H9 (cell line): ENCODE results near the gene RAB5A. TPM values are rescaled to one million over a fixed set of nuclear protein-coding genes. Genes with fewer than 3 reads are reported as not detected.

Experiments
- DNase-seq: peaks from one replicate; pipeline ENCODE4 v3.0.0-alpha.2; 2017
- H2AFZ ChIP-seq: one replicate; pipeline ENCODE4 v1.6.1; 2013; ENCODE audit warnings: mild to moderate bottlenecking, low read length, control low read depth, moderate library complexity
- H2AK5ac ChIP-seq: 2 replicates; pipeline ENCODE4 v1.6.1; 2013; ENCODE audit warnings: low read length, control low read depth, mixed read lengths; ENCODE audit not compliant: insufficient read length
- H2BK120ac ChIP-seq: one replicate; pipeline ENCODE4 v1.6.1; 2013; ENCODE audit warnings: low read depth, mild to moderate bottlenecking, low read length, control low read depth, inconsistent platforms; ENCODE audit not compliant: poor library complexity, severe bottlenecking
- H2BK12ac ChIP-seq: 2 replicates; pipeline ENCODE4 v1.6.1; 2013; ENCODE audit warnings: low read length, control low read depth, mixed read lengths, low read depth; ENCODE audit not compliant: insufficient read length
- H2BK15ac ChIP-seq: 2 replicates; pipeline ENCODE4 v1.6.1; 2013; ENCODE audit warnings: low read depth, low read length, control low read depth
- H2BK20ac ChIP-seq: one replicate; pipeline ENCODE4 v1.6.1; 2013; ENCODE audit warnings: low read depth, mild to moderate bottlenecking, low read length, control low read depth, inconsistent platforms; ENCODE audit not compliant: poor library complexity, severe bottlenecking
- H2BK5ac ChIP-seq: 2 replicates; pipeline ENCODE4 v1.6.1; 2013; ENCODE audit warnings: low read length, control low read depth, mixed read lengths; ENCODE audit not compliant: insufficient read length
- H3K14ac ChIP-seq: 2 replicates; pipeline ENCODE4 v1.6.1; 2013; ENCODE audit warnings: low read length, control low read depth; ENCODE audit not compliant: insufficient read depth
- H3K18ac ChIP-seq: 2 replicates; pipeline ENCODE4 v1.6.1; 2013; ENCODE audit warnings: low read depth, mild to moderate bottlenecking, mixed read lengths, low read length, control low read depth; ENCODE audit not compliant: insufficient read length
- H3K23ac ChIP-seq: 2 replicates; pipeline ENCODE4 v1.6.1; 2013; ENCODE audit warnings: low read length, control low read depth, mixed read lengths, low read depth; ENCODE audit not compliant: insufficient read length
- H3K23me2 ChIP-seq: 2 replicates; pipeline ENCODE4 v1.6.1; 2013; ENCODE audit warnings: low read depth, mild to moderate bottlenecking, mixed read lengths, low read length, control low read depth; ENCODE audit not compliant: insufficient read length, poor library complexity, severe bottlenecking
- H3K27ac ChIP-seq: 2 replicates; pipeline ENCODE4 v1.5.1; 2013; ENCODE audit warnings: low read length, control low read depth, mixed read lengths, low read depth; ENCODE audit not compliant: insufficient read length
- H3K27me3 ChIP-seq: 2 replicates; pipeline ENCODE4 v1.6.1; 2013; ENCODE audit warnings: low read length, control low read depth, inconsistent platforms; ENCODE audit not compliant: insufficient read depth
- H3K4ac ChIP-seq: 2 replicates; pipeline ENCODE4 v1.6.1; 2013; ENCODE audit warnings: low read depth, mild to moderate bottlenecking, control low read depth, inconsistent platforms, low read length, moderate library complexity
- H3K4me1 ChIP-seq: 2 replicates; pipeline ENCODE4 v1.6.1; 2013; ENCODE audit warnings: low read length, control low read depth, inconsistent platforms; ENCODE audit not compliant: insufficient read depth
- H3K4me2 ChIP-seq: 2 replicates; pipeline ENCODE4 v1.6.1; 2013; ENCODE audit warnings: low read length, control low read depth, mixed read lengths; ENCODE audit not compliant: insufficient read length, insufficient read depth
- H3K56ac ChIP-seq: 2 replicates; pipeline ENCODE4 v1.6.1; 2013; ENCODE audit warnings: low read depth, mild to moderate bottlenecking, mixed read lengths, low read length, control low read depth; ENCODE audit not compliant: insufficient read length
- H3K79me1 ChIP-seq: 2 replicates; pipeline ENCODE4 v1.6.1; 2013; ENCODE audit warnings: low read depth, mild to moderate bottlenecking, moderate library complexity, low read length, control low read depth, inconsistent platforms; ENCODE audit not compliant: insufficient read depth, poor library complexity, severe bottlenecking
- H3K79me2 ChIP-seq: 2 replicates; pipeline ENCODE4 v1.6.1; 2013; ENCODE audit warnings: low read length, control low read depth, inconsistent platforms; ENCODE audit not compliant: insufficient read depth
- H3K9ac ChIP-seq: 2 replicates; pipeline ENCODE4 v1.6.1; 2013; ENCODE audit warnings: low read length, control low read depth, mixed read lengths; ENCODE audit not compliant: insufficient read length; ENCODE audit errors: extremely low read depth
- H3K9me3 ChIP-seq: one replicate; pipeline ENCODE4 v1.6.1; 2013; ENCODE audit warnings: low read depth, low read length, inconsistent platforms; ENCODE audit not compliant: control insufficient read depth
- H3T11ph ChIP-seq: one replicate; pipeline ENCODE4 v1.6.1; 2013; ENCODE audit warnings: mild to moderate bottlenecking, low read length, control low read depth, inconsistent platforms
- H4K20me1 ChIP-seq: one replicate; pipeline ENCODE4 v1.6.1; 2013; ENCODE audit not compliant: control insufficient read depth, insufficient read length, insufficient read depth
- H4K5ac ChIP-seq: 2 replicates; pipeline ENCODE4 v1.6.1; 2013; ENCODE audit warnings: low read depth, mild to moderate bottlenecking, mixed read lengths, low read length, control low read depth; ENCODE audit not compliant: insufficient read length
- H4K8ac ChIP-seq: replicated peaks from 2 replicates; pipeline ENCODE4 v1.6.1; 2013; ENCODE audit warnings: low read length, control low read depth, mixed read lengths, low read depth; ENCODE audit not compliant: insufficient read length
- H4K91ac ChIP-seq: 2 replicates; pipeline ENCODE4 v1.6.1; 2013; ENCODE audit warnings: low read depth, mild to moderate bottlenecking, moderate library complexity, mixed read lengths, low read length, control low read depth; ENCODE audit not compliant: insufficient read length
- H3K27ac Mint-ChIP-seq, 3 experiments: 2 replicates in 2 of 3; 3 replicates in 1 of 3; pipeline ENCODE4 v1.8.0; 2020 to 2021; ENCODE audit warnings: mixed read lengths in 3 of 3, mild to moderate bottlenecking in 1 of 3, moderate library complexity in 1 of 3
- H3K27me3 Mint-ChIP-seq: 2 replicates; pipeline ENCODE4 v1.8.0; 2021; ENCODE audit warnings: low read depth, mild to moderate bottlenecking, moderate library complexity, mixed read lengths
- H3K36me3 Mint-ChIP-seq, 3 experiments: 2 replicates in 2 of 3; 3 replicates in 1 of 3; pipeline ENCODE4 v1.8.0; 2020 to 2021; ENCODE audit warnings: low read depth in 3 of 3, mixed read lengths in 3 of 3; ENCODE audit not compliant: insufficient read depth in 1 of 3
- H3K4me1 Mint-ChIP-seq, 2 experiments: 2 replicates each; pipeline ENCODE4 v1.8.0; 2020; ENCODE audit warnings: mixed read lengths in 2 of 2
- H3K4me3 Mint-ChIP-seq, 2 experiments: 2 replicates in 1 of 2; 3 replicates in 1 of 2; pipeline ENCODE4 v1.8.0; 2020 to 2021; ENCODE audit warnings: mild to moderate bottlenecking in 2 of 2, mixed read lengths in 2 of 2, moderate library complexity in 1 of 2
- H3K9me3 Mint-ChIP-seq, 2 experiments: 2 replicates in 1 of 2; 3 replicates in 1 of 2; pipeline ENCODE4 v1.8.0; 2020; ENCODE audit warnings: mild to moderate bottlenecking in 2 of 2, mixed read lengths in 2 of 2, moderate library complexity in 1 of 2
- CTCF ChIP-seq: fragments of 200-600 bp; sonication (generic); conservative IDR thresholded peaks from 3 replicates; pipeline ENCODE4 v1.8.0; 2021; ENCODE audit warnings: antibody characterized with exemption, mild to moderate bottlenecking
- WGBS: extraction: QIAGEN DNeasy Blood & Tissue Kit; methylation state at CpG from one replicate; pipeline ENCODE4 v1.1.7; 2013; ENCODE audit warnings: missing lambda C conversion rate, low lambda C conversion rate, mixed read lengths; ENCODE audit not compliant: insufficient read length; ENCODE audit errors: extremely low coverage; 5-methylcytosine and 5-hydroxymethylcytosine counted together
- total RNA-seq: library from RNA; stranded (reverse); gene quantifications from 2 replicates; pipeline ENCODE4 v1.2.1, GENCODE V29; 2021

The RAB5A gene
- total RNA-seq, 1 experiment from 2014 or later = 84.8 TPM

- H3K79me2 ChIP-seq = peaks cover 44% of the 10 kb centered on the region; the same call in 1 of the 2 replicates
- whole genome bisulfite sequencing = no CpG with 5 or more reads among the region's 2 CpGs
Measured at GRCh38 chr3:19950316-19950715, 3.4 kb downstream of the RAB5A start.

More at GRCh38 chr3:19950316-19950715, 3.4 kb downstream of the RAB5A start:
- H2BK15ac ChIP-seq = no peak overlapping the region
- no peak overlapping the region for H2BK120ac ChIP-seq
- no peaks in the 10 kb centered on the region; the same call in 1 of the 2 replicates for H3K27me3 Mint-ChIP-seq
- no peak overlapping the region for H3K14ac ChIP-seq
- H3K4me2 ChIP-seq = no peak overlapping the region
- H3T11ph ChIP-seq = no peak overlapping the region
- no peak overlapping the region for H3K4ac ChIP-seq
- H3K9me3 Mint-ChIP-seq = peaks cover 0 to 3% of the 10 kb centered on the region in 2 experiments; a peak in 1 of 5 replicates
- no peaks in the 10 kb centered on the region for H3K9me3 ChIP-seq
- no peaks in the 10 kb centered on the region; the same call in 1 of the 2 replicates for H3K4me1 ChIP-seq
- H3K9ac ChIP-seq = no peak overlapping the region
- H3K23ac ChIP-seq = no peak overlapping the region
- H3K56ac ChIP-seq = no peak overlapping the region
- peaks cover 5% of the 10 kb centered on the region for H4K20me1 ChIP-seq
- no peak overlapping the region for H4K8ac ChIP-seq
- no peak for TF ChIP-seq CTCF
- H3K27me3 ChIP-seq = no peaks in the 10 kb centered on the region
- no peak overlapping the region for H2AK5ac ChIP-seq
- no peak overlapping the region for H3K27ac ChIP-seq
- no peak overlapping the region for H2BK12ac ChIP-seq
- H2BK5ac ChIP-seq = no peak overlapping the region
- no peak for DNase-seq
- H3K36me3 Mint-ChIP-seq = peaks cover 21 to 55% (median 41%) of the 10 kb centered on the region in 3 experiments
- H3K4me3 Mint-ChIP-seq = no peak overlapping the region
- peaks cover 4% of the 10 kb centered on the region for H3K23me2 ChIP-seq
- peaks cover 3% of the 10 kb centered on the region for H3K79me1 ChIP-seq
- no peak overlapping the region for H3K18ac ChIP-seq
- peaks cover 33 to 35% of the 10 kb centered on the region in 2 experiments for H3K4me1 Mint-ChIP-seq
- H4K5ac ChIP-seq = no peak overlapping the region
- no peak overlapping the region for H3K27ac Mint-ChIP-seq
- no peak overlapping the region for H2AFZ ChIP-seq
- no peak overlapping the region for H4K91ac ChIP-seq
- no peak overlapping the region for H2BK20ac ChIP-seq
